ENCODE results near the gene SLC39A3. TPM values are rescaled to one million over a fixed set of nuclear protein-coding genes. Genes with fewer than 3 reads are reported as not detected.
A peak's percentile ranks its signal among the peaks of the same experiment; 100 is the strongest.
"Not testable (repeated sequence)": the region's sequence is repeated elsewhere in the genome, so short reads cannot be mapped to it uniquely, and the experiment has no call there.

The SLC39A3 gene
- total RNA-seq, 1 donor from 2014 or later: 21.4 TPM

DNA sequence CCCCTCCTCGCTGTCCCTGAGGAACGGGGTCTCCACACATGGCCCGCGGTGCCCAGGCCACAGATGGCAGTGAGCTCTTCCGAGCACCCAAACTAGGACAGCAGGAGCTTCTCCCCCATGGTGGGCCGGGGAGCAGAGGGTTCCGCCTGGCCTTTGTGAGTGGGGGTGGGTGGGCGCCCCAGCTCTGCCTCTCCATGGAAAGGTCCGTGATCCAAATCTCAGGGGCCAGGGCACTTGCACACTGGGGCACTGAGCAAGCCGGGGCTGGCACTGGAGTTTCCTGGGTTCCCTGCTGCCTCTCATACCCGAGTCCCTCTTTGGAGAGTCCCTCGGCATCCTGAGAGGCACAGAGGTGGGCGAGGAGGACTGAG lies 16.5 kb downstream of the SLC39A3 start:
- DNase-seq (ENCODE audit: low read depth in 2 of 2): no peak

DNA sequence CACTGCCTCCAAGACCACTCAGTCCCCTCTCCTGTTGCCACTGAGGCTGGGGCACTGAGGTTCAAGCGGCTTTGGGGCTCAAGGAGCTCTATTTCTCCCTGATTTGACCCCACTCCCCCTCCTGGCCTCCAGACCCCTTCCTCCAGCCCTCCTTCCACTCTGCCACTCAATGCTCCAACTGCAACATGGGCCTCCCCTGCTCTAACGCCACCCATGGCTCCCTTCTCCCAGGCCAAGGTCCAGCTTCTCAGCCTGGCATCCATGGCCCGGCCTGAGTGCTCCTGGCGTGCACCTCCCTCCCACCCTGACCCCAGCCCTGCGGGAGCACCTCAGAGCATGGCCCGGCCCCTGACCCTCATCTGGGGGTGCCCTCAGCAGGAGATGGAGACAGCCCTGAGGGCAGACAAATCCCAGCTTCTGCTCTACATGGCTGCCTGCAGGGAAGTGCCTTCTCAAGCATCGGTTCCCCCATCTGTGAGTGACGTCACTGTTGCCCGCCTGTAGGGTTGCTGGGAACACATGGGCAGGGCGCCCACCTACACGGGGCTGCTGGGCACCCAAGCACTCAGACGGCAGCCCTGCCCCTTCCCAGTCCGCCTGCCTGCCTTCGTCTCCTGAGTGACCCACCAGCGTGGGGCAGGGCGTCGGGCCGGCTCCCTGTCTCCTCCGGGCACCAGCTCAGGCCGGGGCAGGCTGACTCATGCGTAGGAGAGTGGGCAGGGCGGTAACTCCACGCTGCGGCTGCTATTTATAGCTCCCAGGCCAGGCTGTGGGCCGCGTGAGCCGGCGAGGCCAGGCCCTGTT lies 17.1 kb downstream of the SLC39A3 start:
- peak; percentile 53 to 56 for DNase-seq (ENCODE audit: low read depth in 2 of 2)

DNA sequence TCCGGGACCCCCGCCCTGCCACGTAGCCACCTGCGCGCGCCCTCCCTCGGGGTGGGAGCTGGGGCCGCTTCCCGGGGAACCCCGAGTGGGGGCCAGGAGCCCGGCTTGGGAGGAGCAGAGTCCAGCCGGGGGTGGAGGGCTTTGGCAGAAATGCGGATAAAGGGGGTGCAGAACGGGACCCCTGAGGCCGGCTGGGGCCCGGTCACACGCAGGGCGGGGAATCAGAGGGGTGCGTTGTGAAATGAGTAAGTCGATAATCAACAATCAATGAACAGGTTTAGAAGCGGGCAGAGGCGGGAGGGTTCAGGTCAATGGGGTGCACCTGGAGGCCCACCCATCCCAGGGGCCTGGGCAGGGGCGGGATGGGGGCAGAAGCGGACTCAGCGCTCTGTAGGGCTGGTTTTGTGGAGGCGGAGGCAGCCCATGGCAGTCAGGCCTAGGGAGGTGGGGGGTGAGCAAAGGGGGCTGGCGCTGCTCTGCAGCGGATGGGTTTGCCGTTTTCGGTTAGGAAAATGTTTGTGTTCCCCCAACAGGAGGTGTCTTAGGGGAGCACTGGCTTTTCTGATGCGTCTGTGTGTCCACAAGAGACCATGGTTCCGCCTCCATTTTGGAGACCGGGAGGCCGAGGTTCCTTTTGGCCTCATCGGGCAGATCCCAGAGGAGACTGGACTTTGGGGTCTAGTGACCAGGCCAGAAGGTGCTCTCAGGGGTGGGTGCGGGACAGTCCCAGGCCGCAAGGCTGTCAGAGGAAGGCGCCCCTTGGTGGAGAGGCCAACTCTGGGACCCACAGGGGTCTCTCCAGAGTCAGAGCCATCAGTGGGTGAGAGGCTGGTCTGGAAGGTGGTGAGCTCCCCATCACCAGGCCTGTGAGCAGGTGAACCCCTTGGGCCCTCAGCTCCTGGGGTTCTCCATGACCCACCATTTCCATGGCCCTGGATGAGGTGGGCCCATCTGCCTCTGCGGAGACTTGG lies 18.0 kb downstream of the SLC39A3 start:
- no peak for DNase-seq (ENCODE audit: low read depth in 2 of 2)

DNA sequence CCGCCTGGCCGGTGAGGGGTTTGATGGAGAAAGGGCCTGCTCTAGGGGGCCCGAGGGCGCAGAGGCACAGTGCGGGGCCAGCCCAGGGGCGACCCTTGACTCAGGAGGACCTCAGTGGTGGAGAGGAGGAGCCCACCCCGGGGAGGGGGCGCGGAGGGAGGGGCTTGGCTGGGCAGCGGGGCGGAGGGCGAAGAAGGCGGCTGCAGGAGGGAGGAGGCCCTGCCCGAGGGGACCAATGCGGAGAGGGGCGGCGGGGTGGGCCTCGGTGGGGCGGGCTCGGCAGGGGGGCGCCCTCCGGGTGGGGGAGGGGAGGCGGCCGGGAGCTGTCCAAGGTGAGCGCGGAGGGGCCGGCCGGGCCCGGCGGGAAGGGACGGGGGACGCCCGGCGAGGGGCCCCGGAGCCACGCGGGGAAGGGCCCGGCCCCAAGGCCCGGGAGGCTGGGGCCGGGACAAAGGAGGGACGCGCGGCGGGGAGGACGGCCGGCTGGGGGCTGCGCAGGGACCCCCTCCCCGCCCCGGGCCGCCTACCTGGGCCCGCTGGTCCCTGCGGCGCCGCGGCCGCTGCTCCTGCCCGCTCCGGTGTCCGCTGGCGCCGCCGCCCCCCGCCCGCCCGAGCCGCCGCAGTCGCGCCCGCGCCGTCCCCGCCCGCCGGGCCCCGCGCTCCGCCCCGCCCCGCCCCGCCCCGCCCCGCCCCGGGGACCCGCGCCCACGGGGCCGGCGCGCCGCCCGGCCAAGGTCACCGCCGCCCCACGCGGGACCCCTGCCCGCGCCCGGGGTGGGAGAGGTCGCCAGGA lies 18.8 kb downstream of the SLC39A3 start, which contains the start of gene DIRAS1:
Gene DIRAS1, minus strand, starts transcription at position 596 of the 793 bp plus-strand sequence. CDS start 3,566 bp downstream, outside the sequence.
- DNase-seq (ENCODE audit: low read depth in 2 of 2): no peak

DNA sequence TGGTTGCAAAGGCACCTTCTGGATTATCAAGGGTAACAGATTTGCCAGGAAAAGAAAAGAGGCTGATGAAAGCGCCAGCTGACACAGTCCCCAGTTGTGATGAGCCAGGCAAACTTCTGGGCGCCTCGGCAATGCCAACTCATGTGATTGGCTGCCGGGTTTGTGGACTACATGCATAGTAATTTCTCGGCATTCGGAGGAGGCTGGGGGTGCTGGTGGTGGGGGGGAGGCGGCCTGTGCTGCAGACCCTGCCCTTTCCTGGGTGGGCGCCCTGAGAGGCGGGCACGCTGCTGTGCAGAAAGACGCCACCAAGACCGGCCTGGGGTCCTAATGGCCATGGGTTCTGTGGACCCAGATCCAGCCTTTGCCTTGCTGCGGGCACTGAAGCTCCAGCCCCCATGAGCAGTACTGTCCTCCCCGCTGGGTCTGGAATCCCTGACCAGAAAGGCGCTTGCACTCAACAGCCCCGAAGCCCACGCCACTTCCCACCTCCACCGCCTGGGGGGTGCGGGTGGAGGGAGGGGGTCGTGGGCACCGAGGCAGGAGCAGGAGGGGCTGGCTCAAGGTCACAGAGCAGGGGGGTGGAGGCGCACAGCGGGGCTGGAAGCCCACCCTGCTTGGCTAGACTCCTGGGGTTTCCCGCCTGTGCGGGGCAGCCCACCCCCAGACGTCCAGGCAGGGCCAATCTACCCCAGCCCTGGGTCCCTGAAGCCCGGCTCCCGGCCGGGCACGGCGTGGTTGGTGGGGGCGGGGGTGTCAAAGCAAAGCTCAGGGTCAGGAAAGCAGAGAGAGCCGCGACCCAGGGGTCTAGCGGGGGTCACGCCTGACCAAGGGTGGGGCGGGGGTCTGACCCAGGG lies 19.7 kb downstream of the SLC39A3 start:
- DNase-seq (ENCODE audit: low read depth in 2 of 2): no peak

DNA sequence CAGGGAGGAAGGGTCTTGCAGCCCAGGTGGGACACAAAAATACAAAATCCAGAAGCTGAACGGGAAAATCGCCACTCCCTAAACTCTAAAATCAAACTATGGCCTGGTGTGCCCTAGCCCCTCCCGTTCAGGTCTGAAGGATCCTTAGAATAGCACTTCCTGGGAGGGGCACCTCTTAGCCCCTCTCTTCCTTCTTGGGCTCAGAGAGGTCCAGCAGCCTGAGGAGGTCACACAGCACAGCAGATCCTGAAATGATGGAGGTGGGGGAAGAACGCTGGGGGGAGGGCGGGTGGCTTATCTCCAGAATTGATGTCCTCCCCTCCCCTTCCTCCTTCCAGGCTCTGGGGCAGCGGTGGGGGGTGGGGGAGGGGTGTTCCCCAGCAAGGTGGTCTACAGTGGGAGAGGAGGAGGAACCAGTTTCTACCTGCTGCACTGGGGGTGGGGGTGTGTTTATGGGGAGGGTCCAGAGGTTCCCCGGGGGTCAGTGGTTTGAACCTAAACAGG lies 20.5 kb downstream of the SLC39A3 start:
- DNase-seq (ENCODE audit: low read depth in 2 of 2): no peak

DNA sequence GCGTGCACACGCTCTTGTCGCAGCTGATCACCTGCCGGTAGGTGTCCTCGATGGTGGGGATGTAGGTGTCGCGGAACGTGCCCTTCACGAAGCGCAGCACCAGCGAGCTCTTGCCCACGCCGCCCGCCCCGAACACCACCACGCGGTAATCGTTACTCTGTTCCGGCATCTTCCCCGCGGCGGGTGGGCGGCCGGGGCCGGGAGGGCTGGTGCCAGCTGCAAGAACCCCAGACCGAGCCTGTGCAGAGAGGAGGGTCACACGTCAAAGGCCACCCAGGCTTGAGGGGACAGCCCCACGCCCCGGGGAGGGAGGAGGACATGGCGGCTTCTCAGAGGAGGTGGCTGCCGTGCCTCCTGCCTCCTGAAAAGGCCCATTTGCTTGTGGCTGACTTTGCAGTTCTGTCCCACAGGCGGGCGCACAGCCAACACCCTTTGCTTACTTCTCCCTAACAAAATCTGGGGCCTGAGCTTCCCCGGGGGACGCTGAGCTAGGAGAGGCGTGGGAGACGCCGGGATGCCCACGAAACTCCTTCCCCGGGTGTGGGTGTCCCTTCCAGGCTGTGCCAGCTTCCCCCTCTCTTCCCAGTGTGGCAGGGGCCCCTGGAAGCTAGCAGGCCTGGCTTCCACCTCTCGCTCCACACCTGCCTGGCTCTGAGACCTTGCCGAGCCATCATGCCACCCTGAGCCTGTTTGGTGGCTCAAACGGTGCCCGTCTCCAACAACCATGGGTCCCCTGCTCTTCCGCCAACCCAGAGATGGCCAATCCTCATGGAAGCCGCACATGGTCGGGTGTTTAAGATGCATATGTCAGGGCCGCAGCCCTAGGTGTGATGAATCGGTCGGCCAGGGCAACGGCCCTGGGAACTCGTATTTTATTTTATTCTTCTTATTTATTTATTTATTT lies 21.9 kb downstream of the SLC39A3 start:
- DNase-seq (ENCODE audit: low read depth in 2 of 2): no peak

DNA sequence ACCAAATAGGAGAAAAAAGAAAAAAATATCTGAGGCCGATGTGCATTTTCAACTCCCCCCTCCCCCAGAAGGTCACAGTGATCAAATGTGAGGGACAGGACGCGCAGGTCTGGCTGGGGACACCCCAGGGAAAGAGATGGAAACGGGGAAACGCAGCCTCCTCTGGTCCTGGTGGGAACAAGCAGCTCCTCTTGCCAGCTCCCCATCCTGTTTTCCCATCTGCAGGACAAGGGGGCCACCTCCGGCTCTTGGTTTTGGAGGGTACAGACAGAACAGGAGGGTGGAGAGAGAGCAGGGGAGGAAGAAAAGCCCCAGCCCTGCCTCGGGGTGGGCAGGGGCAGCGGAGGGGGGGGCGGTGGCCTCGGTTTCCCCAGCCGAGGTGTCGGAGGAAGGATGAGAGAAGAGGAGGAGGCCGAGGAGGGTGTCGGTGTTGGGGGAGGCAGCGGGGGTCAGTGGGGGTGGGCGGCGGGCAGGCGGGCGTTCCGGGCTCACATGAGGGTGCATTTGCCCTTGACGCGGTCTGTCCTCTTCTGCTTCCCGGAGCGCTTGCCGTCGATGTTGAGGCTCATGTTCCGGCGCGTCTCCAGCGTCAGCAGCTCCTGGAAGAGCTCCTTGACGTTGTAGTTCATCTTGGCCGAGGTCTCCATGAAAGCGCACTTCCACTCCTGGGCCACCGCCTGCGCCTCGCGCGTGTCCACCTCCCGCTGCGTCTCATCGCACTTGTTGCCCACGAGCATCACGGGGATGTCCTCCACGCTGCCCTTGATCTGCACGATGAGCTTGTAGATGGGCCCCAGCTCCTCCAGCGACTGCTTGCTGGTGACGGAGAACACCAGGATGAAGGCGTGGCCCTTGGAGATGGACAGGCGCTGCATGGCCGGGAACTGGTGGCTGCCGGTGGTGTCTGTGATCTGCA lies 22.8 kb downstream of the SLC39A3 start:
- no peak for DNase-seq (ENCODE audit: low read depth in 2 of 2)

DNA sequence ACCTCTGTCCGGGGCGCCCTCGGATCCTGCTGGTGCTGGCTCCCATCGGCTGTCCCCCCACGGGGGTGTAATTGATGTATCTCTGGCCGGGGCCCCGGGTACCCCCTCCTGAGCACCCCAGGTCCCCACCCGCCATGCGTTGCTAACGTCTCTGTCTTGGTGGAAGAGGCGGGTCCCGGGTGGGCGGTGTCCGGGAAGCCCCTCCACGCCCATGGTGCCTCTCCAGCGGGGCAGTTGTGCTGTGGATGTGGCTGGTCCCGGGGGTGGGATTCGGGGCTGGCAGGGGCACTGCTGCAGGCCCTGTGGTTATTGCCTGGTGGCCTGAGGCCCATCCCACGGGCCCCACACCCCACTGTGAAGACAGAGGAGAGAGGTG lies 23.6 kb downstream of the SLC39A3 start:
- DNase-seq (ENCODE audit: low read depth in 2 of 2): no peak

DNA sequence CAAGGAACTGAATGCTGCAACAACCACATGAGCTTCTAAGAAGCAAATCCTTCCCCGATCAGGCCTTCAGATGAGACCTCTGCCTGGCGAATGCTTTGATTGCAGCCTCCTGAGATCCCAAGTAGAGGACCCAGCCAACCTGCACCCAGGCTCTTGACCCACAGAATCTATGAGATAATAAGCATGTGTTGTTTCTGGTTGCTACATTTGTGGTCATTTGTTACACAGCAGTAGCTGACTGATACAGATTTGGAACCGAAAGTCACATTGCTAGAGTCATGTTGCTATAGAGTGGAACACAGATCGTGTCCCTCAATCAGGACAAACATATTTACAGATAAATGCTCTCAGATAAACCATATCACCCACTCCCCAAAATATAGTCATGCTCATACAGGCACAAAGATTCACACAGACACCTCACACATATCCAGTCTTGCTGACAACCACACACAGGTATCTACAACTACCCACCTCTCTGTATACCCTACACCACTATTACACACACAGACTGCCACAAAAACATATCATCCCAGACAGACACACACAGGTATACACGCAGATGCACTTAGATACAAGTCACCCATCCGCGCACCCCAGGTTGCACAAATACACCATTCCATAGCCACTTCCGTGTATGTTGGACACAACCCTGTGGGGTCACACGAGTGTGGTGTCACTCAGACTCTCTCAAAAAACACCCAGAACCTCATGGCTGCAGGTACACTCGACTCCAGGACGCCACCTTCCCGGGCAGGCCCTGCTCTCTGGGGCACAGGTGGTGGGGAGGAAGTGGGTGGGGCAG lies 24.1 kb downstream of the SLC39A3 start:
- no peak for DNase-seq (ENCODE audit: low read depth in 2 of 2)

DNA sequence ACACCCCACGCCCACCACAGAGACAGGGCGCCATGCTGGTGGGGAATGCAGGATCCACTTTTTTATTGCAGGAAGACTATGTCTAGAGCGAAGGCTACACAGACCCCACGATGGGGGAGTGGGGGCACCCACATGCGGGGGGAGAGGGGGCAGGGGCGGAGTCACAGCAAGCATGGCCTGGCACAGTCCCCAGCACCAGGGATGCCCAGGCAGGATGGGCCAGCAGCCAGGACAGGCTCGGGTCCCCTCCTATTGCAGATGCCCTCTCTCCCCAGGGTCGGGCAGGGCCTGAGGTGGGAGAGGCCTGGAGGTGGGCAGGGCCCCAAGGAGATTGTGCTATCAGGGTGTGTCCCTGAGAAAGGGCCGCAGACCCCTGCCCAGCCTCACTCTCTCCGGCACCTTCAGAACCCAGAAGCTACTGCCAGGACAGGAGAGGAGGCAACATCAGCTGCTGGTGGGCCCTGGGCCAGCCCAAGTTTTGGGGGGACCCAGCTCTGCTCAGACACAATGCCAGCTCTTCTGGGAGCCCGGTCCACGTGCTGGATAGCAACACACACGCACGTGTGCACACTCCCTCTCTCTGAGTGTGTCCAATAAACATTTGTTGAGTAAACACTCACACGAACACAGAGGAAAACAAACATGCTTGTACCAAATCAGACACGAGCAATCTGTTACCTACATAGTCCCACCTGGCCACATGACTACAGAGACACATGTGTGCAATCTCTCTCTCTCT lies 25.1 kb downstream of the SLC39A3 start:
- DNase-seq (ENCODE audit: low read depth in 2 of 2): no peak

DNA sequence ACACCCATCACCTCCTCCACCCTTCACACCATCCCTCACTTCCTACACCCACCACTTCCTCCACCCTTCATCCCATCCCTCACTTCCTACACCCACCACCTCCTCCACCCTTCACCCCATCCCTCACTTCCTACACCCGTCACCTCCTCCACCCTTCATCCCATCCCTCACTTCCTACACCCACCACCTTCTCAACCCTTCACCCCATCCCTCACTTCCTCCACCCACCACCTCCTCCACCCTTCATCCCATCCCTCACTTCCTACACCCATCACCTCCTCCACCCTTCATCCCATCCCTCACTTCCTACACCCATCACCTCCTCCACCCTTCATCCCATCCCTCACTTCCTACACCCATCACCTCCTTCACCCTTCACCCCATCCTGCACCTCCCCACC lies 25.7 kb downstream of the SLC39A3 start:
- not testable (repeated sequence) for DNase-seq (ENCODE audit: low read depth in 2 of 2)

DNA sequence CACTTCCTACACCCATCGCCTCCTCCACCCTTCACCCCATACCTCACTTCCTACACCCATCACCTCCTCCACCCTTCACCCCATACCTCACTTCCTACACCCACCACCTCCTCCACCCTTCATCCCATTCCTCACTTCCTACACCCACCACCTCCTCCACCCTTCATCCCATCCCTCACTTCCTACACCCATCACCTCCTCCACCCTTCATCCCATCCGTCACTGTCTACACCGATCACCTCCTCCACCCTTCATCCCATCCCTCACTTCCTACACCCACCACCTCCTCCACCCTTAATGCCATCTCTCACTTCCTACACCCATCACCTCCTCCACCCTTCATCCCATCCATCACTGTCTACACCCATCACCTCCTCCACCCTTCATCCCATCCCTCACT lies 26.6 kb downstream of the SLC39A3 start:
- not testable (repeated sequence) for DNase-seq (ENCODE audit: low read depth in 2 of 2)

DNA sequence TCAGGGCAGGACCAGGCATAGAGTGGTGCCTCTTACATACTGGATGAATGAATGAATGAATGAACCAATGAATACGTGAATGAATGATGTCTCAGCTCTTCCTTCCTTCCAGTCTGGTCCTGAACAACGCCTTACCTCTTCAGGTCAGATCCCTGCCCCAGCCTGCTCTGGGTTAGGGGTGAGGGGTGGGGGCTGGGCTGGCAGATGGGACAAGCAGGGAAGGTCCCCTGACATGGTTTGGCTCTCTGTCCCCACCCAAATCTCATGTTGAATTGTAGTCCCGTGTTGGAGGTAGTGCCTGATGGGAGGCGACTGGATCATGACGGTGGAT lies 28.0 kb downstream of the SLC39A3 start:
- DNase-seq (ENCODE audit: low read depth in 2 of 2): no peak

DNA sequence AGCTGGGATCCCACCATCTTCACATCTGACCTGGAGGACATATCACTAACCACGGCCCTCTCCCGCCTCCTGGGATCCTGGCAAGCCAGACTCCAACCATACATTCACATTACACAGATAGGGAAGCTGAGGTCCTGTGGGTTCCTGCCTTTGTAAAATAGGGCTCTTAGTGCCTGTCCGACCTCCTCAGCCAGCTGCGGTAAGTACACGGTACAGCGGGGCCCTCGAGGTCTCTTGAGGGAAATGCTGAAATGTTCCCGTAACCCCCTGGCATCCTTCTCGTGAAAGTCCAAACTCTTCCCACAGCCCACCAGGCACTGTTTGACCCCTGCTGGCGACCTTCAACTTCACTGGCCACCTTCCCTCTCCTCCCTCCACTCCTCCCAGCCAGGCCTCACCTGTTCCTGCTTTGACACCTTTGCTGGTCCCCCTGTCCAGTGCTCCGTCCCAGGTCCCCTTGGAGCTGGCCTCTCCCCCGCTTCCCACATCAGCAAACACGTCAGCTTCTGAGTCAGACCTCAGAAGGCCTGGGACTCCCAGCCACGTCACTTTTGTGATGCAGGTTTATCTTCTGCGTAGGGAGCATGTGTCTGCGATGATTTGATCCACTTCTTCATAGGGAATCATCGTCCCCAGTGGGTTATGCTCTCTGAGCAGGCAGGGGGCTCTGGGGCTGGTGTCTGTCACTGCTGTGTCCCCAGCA lies 28.5 kb downstream of the SLC39A3 start:
- no peak for DNase-seq (ENCODE audit: low read depth in 2 of 2)

DNA sequence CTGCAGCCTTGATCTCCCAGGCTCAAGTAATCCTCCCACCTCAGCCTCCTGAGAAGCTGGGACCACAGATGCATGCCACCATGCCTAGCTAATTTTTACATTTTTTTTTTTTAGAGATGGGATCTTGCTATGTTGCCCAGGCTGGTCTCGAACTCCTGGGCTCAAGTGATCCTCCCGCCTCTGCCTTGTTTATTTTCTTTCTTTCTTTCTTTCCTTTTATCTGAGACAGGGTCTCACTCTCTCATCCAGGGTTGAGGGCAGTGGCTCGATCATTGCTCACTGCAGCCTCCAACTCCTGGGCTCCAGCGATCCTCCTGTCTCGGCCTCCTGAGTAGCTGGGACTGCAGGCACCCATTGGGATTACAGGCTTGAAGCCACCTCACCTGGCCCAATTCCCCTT lies 33.6 kb downstream of the SLC39A3 start:
- no peak for DNase-seq (ENCODE audit: low read depth in 2 of 2)
